Right atrium auricular region (tissue), 2 donors: ENCODE measurements around the gene RPL10. TPM values are rescaled to one million over a fixed set of nuclear protein-coding genes. Genes with fewer than 3 reads are reported as not detected.

Experiments used
- DNase-seq: peaks from one replicate; pipeline ENCODE4 v3.0.0-alpha.2; 2019; ENCODE audit warnings: low spot score
- H3K27ac ChIP-seq, 2 donors: fragments of 200-600 bp; sonication (generic); 1 replicate in 1 of 2; 2 replicates in 1 of 2; pipeline ENCODE4 v1.5.1; 2016 to 2019
- H3K27me3 ChIP-seq, 2 donors: fragments of 200-600 bp; sonication (generic); one replicate each; pipeline versions ENCODE4 v1.5.1 to v1.6.0; 2017 to 2019
- H3K36me3 ChIP-seq: fragments of 200-600 bp; sonication (generic); one replicate; pipeline ENCODE4 v1.5.1; 2016
- H3K4me1 ChIP-seq, 2 donors: fragments of 200-600 bp; sonication (generic); one replicate each; pipeline versions ENCODE4 v1.5.1 to v1.6.0; 2017 to 2019
- H3K4me3 ChIP-seq, 2 donors: fragments of 200-600 bp; sonication (generic); 1 replicate in 1 of 2; 2 replicates in 1 of 2; pipeline ENCODE4 v1.5.1; 2017 to 2019; ENCODE audit warnings: mild to moderate bottlenecking in 1 of 2, moderate library complexity in 1 of 2
- H3K9me3 ChIP-seq, 2 donors: fragments of 200-600 bp; sonication (generic); one replicate each; pipeline ENCODE4 v1.5.1; 2019
- CTCF ChIP-seq, 2 donors: fragments of 200-600 bp; sonication (generic); IDR thresholded peaks; one replicate each; pipeline ENCODE4 v1.5.1; 2019; ENCODE audit warnings: antibody characterized with exemption in 2 of 2
- total RNA-seq, 2 donors: library from RNA; depleted of rRNA; stranded (reverse); fragments of >200 nt; gene quantifications; one replicate each; pipeline ENCODE4 v1.1.0, GENCODE V29; 2016

Gene RPL10
- total RNA-seq, 2 donors from 2014 or later = 1,667 to 4,587 TPM

- peaks cover 0 to 16% of the 10 kb centered on the region in 2 donors for H3K4me1 ChIP-seq
- peak within 1 kb of the TSS; percentile 66 to 79 for H3K4me3 ChIP-seq
- peak within 1 kb of the TSS; percentile 93 to 97 for H3K27ac ChIP-seq
- no peaks in the 10 kb centered on the region for H3K9me3 ChIP-seq
- DNase-seq = peak; percentile 98
- H3K36me3 ChIP-seq = no peaks in the 10 kb centered on the region
- H3K27me3 ChIP-seq = no peaks in the 10 kb centered on the region
- no peak for TF ChIP-seq CTCF (IDR thresholded peaks at IDR 0.05)
Measured at GRCh38 chrX:154378799-154379568, 19.2 kb upstream of the RPL10 start, which contains the start of gene EMD. EMD (plus strand) TSS chrX:154379295; CDS start chrX:154379485, 190 bp downstream.

- Histone ChIP-seq H3K4me1 (peaks cover 0 to 13% of the 10 kb centered on the region in 2 donors), H3K4me3 (peak overlapping the region; percentile 66 to 79), H3K9me3 (no peaks in the 10 kb centered on the region), H3K36me3 (no peaks in the 10 kb centered on the region), H3K27ac (peak overlapping the region; percentile 91 to 97), H3K27me3 (no peaks in the 10 kb centered on the region)
- DNase-seq = no peak
- TF ChIP-seq CTCF (IDR thresholded peaks at IDR 0.05) = no peak
Measured at GRCh38 chrX:154379569-154379951, 18.6 kb upstream of the RPL10 start.

GRCh38 chrX:154380153-154380552 is 18.0 kb upstream of the RPL10 start:
- Histone ChIP-seq H3K27me3 (no peaks in the 10 kb centered on the region), H3K4me1 (peaks cover 0 to 13% of the 10 kb centered on the region in 2 donors), H3K4me3 (peak overlapping the region; percentile 66 to 79), H3K9me3 (no peaks in the 10 kb centered on the region), H3K27ac (peak overlapping the region; percentile 91 to 97), H3K36me3 (no peaks in the 10 kb centered on the region)
- TF ChIP-seq CTCF (IDR thresholded peaks at IDR 0.05) = no peak
- DNase-seq = no peak

- no peak for DNase-seq
- peaks cover 0 to 13% of the 10 kb centered on the region in 2 donors for H3K4me1 ChIP-seq
- no peaks in the 10 kb centered on the region for H3K9me3 ChIP-seq
- peak overlapping the region in 1 of 2 donors; percentile 91 for H3K27ac ChIP-seq
- H3K27me3 ChIP-seq = no peaks in the 10 kb centered on the region
- H3K4me3 ChIP-seq = peak overlapping the region in 1 of 2 donors; percentile 66
- no peaks in the 10 kb centered on the region for H3K36me3 ChIP-seq
- TF ChIP-seq CTCF (IDR thresholded peaks at IDR 0.05) = no peak
Measured at GRCh38 chrX:154380787-154381186, 17.4 kb upstream of the RPL10 start.

- Histone ChIP-seq H3K4me1 (peaks cover 0 to 13% of the 10 kb centered on the region in 2 donors), H3K27me3 (no peaks in the 10 kb centered on the region), H3K36me3 (no peaks in the 10 kb centered on the region), H3K9me3 (no peaks in the 10 kb centered on the region), H3K27ac (peak overlapping the region in 1 of 2 donors; percentile 91), H3K4me3 (no peak overlapping the region)
- DNase-seq = no peak
- TF ChIP-seq CTCF (IDR thresholded peaks at IDR 0.05) = no peak
Measured at GRCh38 chrX:154381271-154381670, 16.9 kb upstream of the RPL10 start.
